ENCODE measurements around the gene VASH2.

The VASH2 gene

DNA sequence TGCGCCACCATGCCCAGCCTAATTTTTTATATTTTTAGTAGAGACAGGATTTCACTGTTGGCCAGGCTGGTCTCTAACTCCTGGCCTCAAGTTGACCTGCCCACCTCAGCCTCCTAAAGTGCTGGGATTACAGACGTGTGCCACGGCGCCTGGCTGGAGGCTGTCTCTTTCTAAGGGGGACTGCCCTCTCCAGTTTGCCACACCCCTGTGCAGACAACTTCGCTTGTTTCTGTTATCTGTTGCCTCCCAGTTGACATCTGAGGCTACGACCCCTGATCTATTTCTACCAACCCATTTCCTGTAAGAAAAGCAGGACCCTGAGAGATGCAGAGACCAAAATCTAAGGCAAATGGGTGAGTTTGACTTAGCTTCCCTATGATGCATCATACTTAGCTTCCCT lies 24.0 kb upstream of the VASH2 start:
- H3K9ac ChIP-seq, result no peak overlapping the region

DNA sequence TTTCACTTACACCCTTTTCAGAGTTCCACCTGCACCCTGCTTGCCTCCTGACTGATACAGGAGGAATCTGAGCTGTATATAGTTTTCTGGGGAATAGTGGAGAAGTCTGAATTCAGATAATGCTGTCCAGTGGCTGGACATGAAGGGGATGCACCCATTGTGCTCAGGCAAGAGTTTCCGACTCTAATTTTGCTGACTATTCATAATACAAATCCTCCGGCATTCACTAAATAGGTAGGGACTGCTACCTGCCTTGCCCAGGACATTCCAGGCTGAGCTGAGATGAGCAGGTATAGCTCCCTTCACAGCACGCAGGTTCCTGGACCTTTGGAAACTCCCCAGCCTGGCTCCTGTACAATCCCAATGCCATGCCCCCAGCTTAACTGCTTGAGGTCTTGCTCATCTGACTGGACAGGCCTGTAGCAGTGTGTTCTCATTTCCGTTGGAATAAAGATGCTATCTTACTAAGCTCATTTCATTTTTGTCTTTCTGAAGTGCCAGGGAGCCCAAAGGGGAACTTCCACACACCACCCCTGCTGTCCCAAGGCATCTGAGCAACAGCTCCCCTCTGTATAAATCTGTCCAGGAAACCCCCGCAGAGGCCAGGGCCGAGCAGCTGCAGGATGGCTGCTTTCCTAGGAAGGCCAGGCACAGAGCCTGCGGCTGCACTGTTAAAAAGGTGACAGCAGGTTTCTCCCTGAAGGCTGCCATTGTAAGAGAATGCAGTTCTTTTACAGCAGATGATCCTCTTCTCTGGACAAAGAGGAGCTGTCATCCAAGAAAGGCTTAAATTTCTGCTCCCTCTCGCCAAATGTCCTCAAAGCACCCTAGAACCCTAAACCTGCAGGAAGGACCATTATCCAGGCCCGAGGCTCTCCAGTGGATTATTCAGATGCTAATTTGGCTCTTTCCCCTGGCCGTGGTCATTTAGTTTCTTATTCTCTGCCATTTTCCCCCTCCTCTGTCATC lies 21.7 kb upstream of the VASH2 start:
- H3K9me3 ChIP-seq (replicated peaks in 1 of 11), result no peaks in the 10 kb centered on the region
- no peak overlapping the region for H3K9ac ChIP-seq
- no peaks in the 10 kb centered on the region for H3K36me3 ChIP-seq
- H3K27ac ChIP-seq, result no peak overlapping the region
- H3K4me1 ChIP-seq, result peaks cover 0 to 9% (median 0%) of the 10 kb centered on the region in 10 experiments; a peak in 4 of 20 replicates
- TF ChIP-seq Cebpa-rat (IDR thresholded peaks at IDR 0.05), result no peak
- no peak overlapping the region for H3K4me2 ChIP-seq
- H4K20me1 ChIP-seq, result no peaks in the 10 kb centered on the region
- H3K4me3 ChIP-seq, result no peak overlapping the region
- H3K27me3 ChIP-seq, result no peaks in the 10 kb centered on the region

More for the DNA sequence above, 24.0 kb upstream of the VASH2 start:
- Histone ChIP-seq H3K4me2 (no peak overlapping the region), H3K9me3 (replicated peaks in 1 of 11) (no peaks in the 10 kb centered on the region), H3K4me1 (peaks cover 0 to 10% (median under 1%) of the 10 kb centered on the region in 10 experiments; a peak in 10 of 20 replicates), H3K27me3 (no peaks in the 10 kb centered on the region), H4K20me1 (no peaks in the 10 kb centered on the region), H3K36me3 (no peaks in the 10 kb centered on the region), H3K4me3 (no peak overlapping the region), H3K27ac (no peak overlapping the region)
- TF ChIP-seq Cebpa-rat (IDR thresholded peaks at IDR 0.05), result no peak

DNA sequence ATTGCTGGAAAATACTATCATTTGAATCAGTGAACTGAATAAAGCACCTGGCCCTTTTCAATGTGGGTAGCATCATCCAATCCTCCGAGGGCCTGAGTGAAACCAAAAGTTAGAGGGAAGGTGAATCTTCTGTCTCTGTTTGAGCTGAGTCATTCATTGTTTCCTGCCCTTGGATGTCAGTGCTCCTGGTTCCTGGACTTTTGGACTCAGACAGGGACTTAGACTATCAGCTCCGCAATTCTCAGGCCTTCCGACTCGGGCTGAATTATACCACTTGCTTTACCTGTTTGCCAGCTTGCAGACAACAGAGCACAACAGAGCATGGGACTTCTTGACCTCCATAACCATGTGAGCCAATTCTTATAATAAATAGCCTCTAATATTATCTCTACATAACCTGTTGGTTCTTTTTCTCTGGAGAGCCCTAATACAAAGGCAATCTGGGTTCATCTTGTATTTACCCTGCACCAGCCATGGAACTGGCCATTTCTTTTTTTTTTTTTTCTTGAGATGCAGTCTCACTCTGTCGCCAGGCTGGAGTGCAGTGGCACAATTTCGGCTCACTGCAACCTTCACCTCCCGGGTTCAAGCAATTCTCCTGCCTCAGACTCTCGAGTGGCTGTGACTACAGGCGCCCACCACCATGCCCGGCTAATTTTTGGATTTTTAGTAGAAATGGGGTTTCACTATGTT lies 19.2 kb upstream of the VASH2 start:
- Histone ChIP-seq H3K36me3 (no peaks in the 10 kb centered on the region), H3K4me3 (no peak overlapping the region), H3K9me3 (replicated peaks in 1 of 11) (no peaks in the 10 kb centered on the region), H3K27me3 (no peaks in the 10 kb centered on the region), H3K27ac (no peak overlapping the region), H3K4me2 (no peak overlapping the region), H3K9ac (no peak overlapping the region), H4K20me1 (no peaks in the 10 kb centered on the region), H3K4me1 (peaks cover 0 to 5% (median 0%) of the 10 kb centered on the region in 10 experiments; a peak in 1 of 20 replicates)
- TF ChIP-seq Cebpa-rat (IDR thresholded peaks at IDR 0.05), result no peak

DNA sequence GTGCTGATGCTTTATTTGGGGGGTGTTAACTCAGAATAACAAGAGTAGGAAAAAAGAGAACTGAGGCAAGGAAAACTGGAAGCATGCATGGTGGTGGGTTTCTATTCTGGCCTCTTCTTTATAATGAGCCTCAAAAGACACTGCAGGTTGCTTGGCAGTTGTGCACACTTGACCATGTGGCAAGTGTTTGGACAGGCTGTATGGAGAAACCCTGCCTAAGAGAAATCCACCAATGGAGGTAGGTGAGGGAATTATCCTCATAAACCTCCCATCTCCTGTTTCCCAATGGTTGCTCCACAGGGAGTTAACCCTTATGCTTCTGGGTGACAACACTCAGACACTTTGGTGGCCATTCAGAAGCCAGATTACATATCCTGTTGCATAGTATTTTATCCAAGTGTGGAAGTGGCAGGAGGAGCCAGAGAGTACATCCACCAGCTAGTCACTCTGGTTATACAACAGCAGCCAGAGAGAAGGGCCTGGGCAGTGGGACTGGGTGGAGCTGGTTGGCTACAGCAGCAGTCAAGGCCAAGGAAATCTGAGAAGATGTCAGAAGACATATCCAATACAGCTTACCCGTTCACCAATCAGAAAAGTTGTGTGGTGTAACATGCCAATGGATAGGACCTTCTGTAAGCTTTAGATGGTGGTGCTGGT lies 16.4 kb upstream of the VASH2 start:
- TF ChIP-seq Cebpa-rat (IDR thresholded peaks at IDR 0.05), result no peak
- H3K4me3 ChIP-seq, result no peak overlapping the region

DNA sequence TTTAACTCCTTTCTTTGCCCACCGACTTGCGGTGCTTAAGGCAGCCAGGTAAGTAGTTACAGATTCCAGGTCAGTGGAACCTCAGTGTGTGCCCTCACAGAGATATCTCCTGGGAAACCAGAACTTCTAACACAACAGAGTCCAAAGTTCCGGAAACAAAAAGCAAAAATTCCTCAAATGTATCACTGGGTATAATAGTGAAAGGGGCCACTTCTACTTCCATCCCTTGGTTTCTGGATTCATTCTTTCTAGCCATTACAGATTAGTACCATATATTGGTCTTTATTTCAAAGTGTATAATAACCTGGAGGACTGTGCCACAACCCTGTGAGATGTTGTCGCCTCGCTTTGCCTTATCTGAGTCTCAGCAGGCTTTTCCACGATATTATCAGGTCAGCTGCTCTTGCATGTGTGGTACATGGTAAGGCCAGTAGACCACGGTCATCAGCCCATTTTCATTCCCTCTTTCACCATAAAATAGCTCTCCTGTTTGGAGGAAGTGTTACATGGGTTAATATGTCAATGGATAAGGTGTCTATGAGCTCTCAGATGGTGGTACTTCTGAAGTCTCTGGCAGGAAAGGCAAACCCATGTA lies 14.9 kb upstream of the VASH2 start:
- H3K9ac ChIP-seq, result no peak overlapping the region
- no peaks in the 10 kb centered on the region for H3K4me1 ChIP-seq
- no peaks in the 10 kb centered on the region for H3K27me3 ChIP-seq
- H3K4me3 ChIP-seq, result no peak overlapping the region
- no peaks in the 10 kb centered on the region for H4K20me1 ChIP-seq
- H3K9me3 ChIP-seq (replicated peaks in 1 of 11), result peaks cover 9 to 17% (median 14%) of the 10 kb centered on the region in 11 experiments
- no peak for TF ChIP-seq Cebpa-rat (IDR thresholded peaks at IDR 0.05)
- no peak overlapping the region for H3K4me2 ChIP-seq
- H3K36me3 ChIP-seq, result no peaks in the 10 kb centered on the region
- no peak overlapping the region for H3K27ac ChIP-seq

More for the DNA sequence above, 16.4 kb upstream of the VASH2 start:
- Histone ChIP-seq H3K4me1 (no peaks in the 10 kb centered on the region), H4K20me1 (no peaks in the 10 kb centered on the region), H3K27me3 (no peaks in the 10 kb centered on the region), H3K27ac (no peak overlapping the region), H3K4me2 (no peak overlapping the region), H3K36me3 (no peaks in the 10 kb centered on the region), H3K9ac (no peak overlapping the region), H3K9me3 (replicated peaks in 1 of 11) (peaks cover 0 to 4% (median 2%) of the 10 kb centered on the region in 11 experiments; a peak in 7 of 22 replicates)

DNA sequence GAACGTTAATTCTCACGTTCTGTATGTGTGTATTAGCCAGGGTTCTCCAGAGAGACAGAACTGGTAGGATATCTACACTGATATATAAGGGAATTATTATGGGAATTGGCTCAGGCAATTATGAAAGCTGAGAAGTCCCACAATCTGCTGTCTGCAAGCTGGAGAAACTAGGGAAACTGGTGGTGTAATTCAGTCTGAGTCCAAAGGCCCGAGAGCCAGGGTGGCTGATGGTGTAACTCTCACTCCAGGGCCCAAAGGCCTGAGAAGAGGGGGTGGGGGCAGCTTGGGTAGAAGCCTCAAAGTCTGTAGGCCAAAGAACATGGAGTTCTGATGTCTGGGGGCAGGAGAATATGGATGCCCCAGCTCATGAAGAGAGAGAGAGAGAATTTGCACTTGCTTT lies 13.3 kb upstream of the VASH2 start:
- Histone ChIP-seq H3K36me3 (no peaks in the 10 kb centered on the region), H3K27me3 (no peaks in the 10 kb centered on the region), H3K9ac (no peak overlapping the region), H3K4me3 (no peak overlapping the region), H4K20me1 (no peaks in the 10 kb centered on the region), H3K4me1 (no peaks in the 10 kb centered on the region), H3K9me3 (replicated peaks in 1 of 11) (peaks cover 14 to 31% (median 22%) of the 10 kb centered on the region in 11 experiments), H3K4me2 (no peak overlapping the region), H3K27ac (no peak overlapping the region)
- no peak for TF ChIP-seq Cebpa-rat (IDR thresholded peaks at IDR 0.05)

DNA sequence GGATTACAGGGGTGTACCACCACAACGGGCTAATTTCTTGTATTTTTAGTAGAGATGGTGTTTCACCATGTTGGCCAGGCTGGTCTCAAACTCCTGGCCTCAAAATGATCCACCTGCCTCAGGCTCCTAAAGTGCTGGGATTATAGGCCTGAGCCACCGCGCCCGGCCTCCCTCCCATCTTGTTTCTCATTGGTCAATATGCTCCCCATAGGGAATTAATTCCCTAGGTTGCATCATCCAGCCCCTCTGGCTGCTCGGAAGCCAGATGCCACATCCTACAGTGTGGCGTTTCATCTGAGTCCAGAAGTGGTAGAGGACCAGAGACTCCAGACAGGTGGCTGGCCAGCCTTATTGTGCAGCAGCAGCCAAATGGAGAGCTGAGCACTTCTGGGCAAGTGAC lies 11.5 kb upstream of the VASH2 start:
- peaks cover 14 to 31% (median 24%) of the 10 kb centered on the region in 11 experiments for H3K9me3 ChIP-seq (replicated peaks in 1 of 11)
- no peaks in the 10 kb centered on the region for H3K27me3 ChIP-seq
- H3K27ac ChIP-seq, result no peak overlapping the region
- no peak overlapping the region for H3K4me3 ChIP-seq
- H3K4me2 ChIP-seq, result no peak overlapping the region
- peaks cover 0 to 7% (median under 1%) of the 10 kb centered on the region in 10 experiments; a peak in 9 of 20 replicates for H3K4me1 ChIP-seq
- no peak overlapping the region for H3K9ac ChIP-seq
- no peak for TF ChIP-seq Cebpa-rat (IDR thresholded peaks at IDR 0.05)
- no peaks in the 10 kb centered on the region for H3K36me3 ChIP-seq
- no peaks in the 10 kb centered on the region for H4K20me1 ChIP-seq

DNA sequence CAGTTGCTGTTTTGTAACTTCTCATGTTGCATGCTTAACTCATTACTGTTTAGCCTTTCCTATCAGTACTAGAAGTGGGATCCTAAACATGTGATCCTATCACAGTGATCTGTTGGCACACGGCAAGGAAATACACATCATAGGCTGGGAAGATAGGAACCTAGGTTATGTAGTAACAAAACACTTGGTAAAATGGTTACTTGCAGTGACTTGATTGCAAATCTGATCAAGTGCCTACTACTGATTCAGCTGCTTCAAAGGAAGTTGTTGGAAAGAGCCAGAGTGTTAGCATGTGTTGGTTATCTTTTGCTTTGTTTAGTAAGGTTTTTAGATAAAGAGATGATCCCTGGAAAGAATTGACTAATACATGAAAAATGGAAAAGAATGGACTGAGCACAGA lies 8.9 kb upstream of the VASH2 start:
- no peak overlapping the region for H3K27ac ChIP-seq
- H3K9ac ChIP-seq, result no peak overlapping the region
- H3K4me3 ChIP-seq, result no peak overlapping the region
- no peak for TF ChIP-seq Cebpa-rat (IDR thresholded peaks at IDR 0.05)
- H4K20me1 ChIP-seq, result no peaks in the 10 kb centered on the region
- peaks cover 14 to 31% (median 24%) of the 10 kb centered on the region in 11 experiments for H3K9me3 ChIP-seq (replicated peaks in 1 of 11)
- no peak overlapping the region for H3K4me2 ChIP-seq
- H3K27me3 ChIP-seq, result no peaks in the 10 kb centered on the region
- H3K36me3 ChIP-seq, result no peaks in the 10 kb centered on the region
- peaks cover 0 to 33% (median 11%) of the 10 kb centered on the region in 10 experiments; a peak in 11 of 20 replicates for H3K4me1 ChIP-seq

All from BLaER1 treated with 17β-estradiol and CSF1 and Interleukin-3, amounts not matched to agents 10 nM and 100 nM (cell line).